CD8-positive, alpha-beta memory T cell (primary cell): ENCODE data around the gene PDE6A. TPM values are rescaled to one million over a fixed set of nuclear protein-coding genes. Genes with fewer than 3 reads are reported as not detected.

Source experiments
- CTCF ChIA-PET: fragments of 350-600 bp; sonication (Branson Sonifier 250); formaldehyde crosslinking; loops from one replicate; lab custom pipeline; 2021; ENCODE audit warnings: antibody characterized with exemption; lab: Charles Lee
- POLR2A ChIA-PET: fragments of 350-600 bp; sonication (Branson Sonifier 250); formaldehyde crosslinking; loops from one replicate; lab custom pipeline; 2021; ENCODE audit warnings: antibody characterized with exemption; lab: Charles Lee
- DNase-seq, 5 donors: peaks; one replicate each; pipeline versions ENCODE4 v3.0.0 to v3.0.0-alpha.2; 2020 to 2022; ENCODE audit warnings: mixed read lengths in 1 of 5
- H3K27ac ChIP-seq: one replicate; pipeline ENCODE4 v1.7.0; 2013; ENCODE audit warnings: low read depth, mild to moderate bottlenecking, low read length, moderate library complexity
- H3K27me3 ChIP-seq: 2 replicates; pipeline ENCODE4 v1.7.0; 2013; ENCODE audit warnings: low read length, mild to moderate bottlenecking; ENCODE audit not compliant: insufficient read depth, poor library complexity, severe bottlenecking
- H3K36me3 ChIP-seq: 2 replicates; pipeline ENCODE4 v1.7.0; 2013; ENCODE audit warnings: mild to moderate bottlenecking, low read length, moderate library complexity; ENCODE audit not compliant: insufficient read depth
- H3K4me1 ChIP-seq: 2 replicates; pipeline ENCODE4 v1.7.0; 2013; ENCODE audit warnings: mild to moderate bottlenecking, low read length, moderate library complexity; ENCODE audit not compliant: insufficient read depth
- H3K4me3 ChIP-seq: 2 replicates; pipeline ENCODE4 v1.7.0; 2013; ENCODE audit warnings: mild to moderate bottlenecking, low read length
- H3K9me3 ChIP-seq: 2 replicates; pipeline ENCODE4 v1.7.0; 2013; ENCODE audit warnings: mild to moderate bottlenecking, low read length
- H3K27ac Mint-ChIP-seq, 8 donors: one replicate each; pipeline ENCODE4 v1.8.0; 2020 to 2021; ENCODE audit warnings: mixed read lengths in 8 of 8, mild to moderate bottlenecking in 6 of 8, inconsistent platforms in 3 of 8, moderate library complexity in 3 of 8
- H3K27me3 Mint-ChIP-seq, 2 donors: one replicate each; pipeline ENCODE4 v1.8.0; 2020 to 2021; ENCODE audit warnings: mixed read lengths in 2 of 2, mild to moderate bottlenecking in 1 of 2, moderate library complexity in 1 of 2
- H3K36me3 Mint-ChIP-seq, 3 donors: one replicate each; pipeline ENCODE4 v1.8.0; 2020 to 2021; ENCODE audit warnings: mixed read lengths in 3 of 3, inconsistent platforms in 1 of 3, mild to moderate bottlenecking in 1 of 3
- H3K4me1 Mint-ChIP-seq, 3 donors: one replicate each; pipeline ENCODE4 v1.8.0; 2020 to 2021; ENCODE audit warnings: mixed read lengths in 3 of 3, inconsistent platforms in 1 of 3, mild to moderate bottlenecking in 1 of 3
- H3K4me3 Mint-ChIP-seq, 7 donors: one replicate each; pipeline ENCODE4 v1.8.0; 2020 to 2021; ENCODE audit warnings: mixed read lengths in 7 of 7, mild to moderate bottlenecking in 6 of 7, moderate library complexity in 4 of 7, inconsistent platforms in 2 of 7
- H3K9me3 Mint-ChIP-seq, 5 donors: one replicate each; pipeline ENCODE4 v1.8.0; 2020 to 2022; ENCODE audit warnings: mixed read lengths in 5 of 5, mild to moderate bottlenecking in 3 of 5, moderate library complexity in 2 of 5, inconsistent platforms in 1 of 5
- polyA plus RNA-seq: library from polyadenylated mRNA; unstranded; fragments of 300-500 nt; fragmentation: Illumina TruSeq; gene quantifications from one replicate; pipeline ENCODE4 v1.2.3, GENCODE V29; 2021
- total RNA-seq, 2 experiments: library from RNA; stranded (reverse); gene quantifications; one replicate each; pipeline ENCODE4 v1.2.3, GENCODE V29; 2021

PDE6A gene
- total and polyA plus RNA-seq, 3 experiments from 2014 or later: not detected

- ChIA-PET POLR2A (no interaction called here), CTCF (no interaction called here)
- Histone ChIP-seq H3K4me3 (no peak overlapping the region), H3K27ac (no peak overlapping the region), H3K4me1 (no peaks in the 10 kb centered on the region), H3K27me3 (no peaks in the 10 kb centered on the region), H3K9me3 (no peaks in the 10 kb centered on the region), H3K36me3 (no peaks in the 10 kb centered on the region)
- H3K4me3 Mint-ChIP-seq: no peak overlapping the region
- no peaks in the 10 kb centered on the region for H3K36me3 Mint-ChIP-seq
- H3K27me3 Mint-ChIP-seq: peaks cover 8% of the 10 kb centered on the region in 2 donors
- H3K9me3 Mint-ChIP-seq: no peaks in the 10 kb centered on the region
- no peak overlapping the region for H3K27ac Mint-ChIP-seq
- no peak for DNase-seq
- H3K4me1 Mint-ChIP-seq: no peaks in the 10 kb centered on the region
Observed at GRCh38 chr5:149870697-149871096, 73.9 kb downstream of the PDE6A start.

- Mint-ChIP-seq H3K27me3 (peaks cover 8% of the 10 kb centered on the region in 2 donors), H3K4me3 (no peak overlapping the region), H3K9me3 (no peaks in the 10 kb centered on the region), H3K36me3 (no peaks in the 10 kb centered on the region), H3K27ac (no peak overlapping the region), H3K4me1 (no peaks in the 10 kb centered on the region)
- Histone ChIP-seq H3K27ac (no peak overlapping the region), H3K4me3 (no peak overlapping the region), H3K9me3 (no peaks in the 10 kb centered on the region), H3K4me1 (no peaks in the 10 kb centered on the region), H3K36me3 (no peaks in the 10 kb centered on the region), H3K27me3 (no peaks in the 10 kb centered on the region)
- ChIA-PET POLR2A (no interaction called here), CTCF (interaction anchor here (1.7 kb wide), 1 partner anchor 18 kb away, joined by 4 read pairs; no protein-coding TSS in a partner anchor)
- no peak for DNase-seq
Observed at GRCh38 chr5:149870232-149870631, 74.4 kb downstream of the PDE6A start.

GRCh38 chr5:149869411-149869821 lies 75.2 kb downstream of the PDE6A start:
- POLR2A ChIA-PET: no interaction called here
- no peaks in the 10 kb centered on the region for H3K36me3 ChIP-seq
- peaks cover 8% of the 10 kb centered on the region in 2 donors for H3K27me3 Mint-ChIP-seq
- H3K9me3 Mint-ChIP-seq: no peaks in the 10 kb centered on the region
- CTCF ChIA-PET: interaction anchor here (1.7 kb wide), 1 partner anchor 17 kb away, joined by 4 read pairs; no protein-coding TSS in a partner anchor
- no peaks in the 10 kb centered on the region for H3K27me3 ChIP-seq
- no peaks in the 10 kb centered on the region for H3K9me3 ChIP-seq
- no peaks in the 10 kb centered on the region for H3K4me1 ChIP-seq
- no peak overlapping the region for H3K4me3 ChIP-seq
- no peak for DNase-seq
- no peaks in the 10 kb centered on the region for H3K4me1 Mint-ChIP-seq
- peak overlapping the region in 2 of 8 donors; percentile 13 to 57 for H3K27ac Mint-ChIP-seq
- no peak overlapping the region for H3K4me3 Mint-ChIP-seq
- no peak overlapping the region for H3K27ac ChIP-seq
- H3K36me3 Mint-ChIP-seq: no peaks in the 10 kb centered on the region

GRCh38 chr5:149865746-149866145 lies 78.8 kb downstream of the PDE6A start:
- POLR2A ChIA-PET: no interaction called here
- peaks cover 4 to 5% of the 10 kb centered on the region in 2 donors for H3K27me3 Mint-ChIP-seq
- no peaks in the 10 kb centered on the region for H3K9me3 ChIP-seq
- H3K36me3 ChIP-seq: no peaks in the 10 kb centered on the region
- H3K4me3 Mint-ChIP-seq: no peak overlapping the region
- no peak overlapping the region for H3K4me3 ChIP-seq
- peaks cover 11% of the 10 kb centered on the region for H3K4me1 ChIP-seq
- peaks cover 13 to 16% (median 15%) of the 10 kb centered on the region in 3 donors for H3K4me1 Mint-ChIP-seq
- H3K27me3 ChIP-seq: no peaks in the 10 kb centered on the region
- CTCF ChIA-PET: interaction anchor here (4.6 kb wide), 1 partner anchor 13 kb away, joined by 20 read pairs; no protein-coding TSS in a partner anchor
- H3K27ac Mint-ChIP-seq: no peak overlapping the region
- H3K9me3 Mint-ChIP-seq: no peaks in the 10 kb centered on the region
- no peak for DNase-seq
- H3K27ac ChIP-seq: no peak overlapping the region
- peaks cover 0 to 2% (median 0%) of the 10 kb centered on the region in 3 donors for H3K36me3 Mint-ChIP-seq

- H3K4me3 Mint-ChIP-seq: no peak overlapping the region
- peaks cover 0 to 2% (median 0%) of the 10 kb centered on the region in 3 donors for H3K36me3 Mint-ChIP-seq
- no peak for DNase-seq
- POLR2A ChIA-PET: no interaction called here
- no peak overlapping the region for H3K27ac ChIP-seq
- H3K27me3 ChIP-seq: no peaks in the 10 kb centered on the region
- CTCF ChIA-PET: interaction anchor here (4.6 kb wide), 1 partner anchor 11 kb away, joined by 20 read pairs; no protein-coding TSS in a partner anchor
- no peak overlapping the region for H3K4me3 ChIP-seq
- peaks cover 4% of the 10 kb centered on the region in 2 donors for H3K27me3 Mint-ChIP-seq
- no peaks in the 10 kb centered on the region for H3K36me3 ChIP-seq
- H3K9me3 Mint-ChIP-seq: no peaks in the 10 kb centered on the region
- peaks cover 13% of the 10 kb centered on the region for H3K4me1 ChIP-seq
- H3K9me3 ChIP-seq: no peaks in the 10 kb centered on the region
- H3K4me1 Mint-ChIP-seq: peaks cover 23 to 32% (median 30%) of the 10 kb centered on the region in 3 donors
- peak overlapping the region in 2 of 8 donors; percentile 39 to 61 for H3K27ac Mint-ChIP-seq
Observed at GRCh38 chr5:149863830-149864229, 80.8 kb downstream of the PDE6A start.

- H3K27me3 Mint-ChIP-seq: peaks cover 2 to 4% of the 10 kb centered on the region in 2 donors
- Histone ChIP-seq H3K4me1 (peaks cover 13% of the 10 kb centered on the region), H3K4me3 (no peak overlapping the region), H3K36me3 (no peaks in the 10 kb centered on the region), H3K27me3 (no peaks in the 10 kb centered on the region), H3K9me3 (no peaks in the 10 kb centered on the region), H3K27ac (no peak overlapping the region)
- DNase-seq: no peak
- ChIA-PET POLR2A (no interaction called here), CTCF (interaction anchor here (4.6 kb wide), 1 partner anchor 10 kb away, joined by 20 read pairs; no protein-coding TSS in a partner anchor)
- no peaks in the 10 kb centered on the region for H3K9me3 Mint-ChIP-seq
- peak overlapping the region in 1 of 8 donors; percentile 61 for H3K27ac Mint-ChIP-seq
- H3K4me3 Mint-ChIP-seq: peak overlapping the region in 1 of 7 donors; percentile 65
- peaks cover 23 to 32% (median 30%) of the 10 kb centered on the region in 3 donors for H3K4me1 Mint-ChIP-seq
- peaks cover 0 to 2% (median 0%) of the 10 kb centered on the region in 3 donors for H3K36me3 Mint-ChIP-seq
Observed at GRCh38 chr5:149863176-149863575, 81.4 kb downstream of the PDE6A start.

- no peaks in the 10 kb centered on the region for H3K9me3 Mint-ChIP-seq
- peaks cover 13% of the 10 kb centered on the region for H3K4me1 ChIP-seq
- peak overlapping the region in 6 of 7 donors; percentile 1 to 69 (median 61) for H3K4me3 Mint-ChIP-seq
- H3K36me3 Mint-ChIP-seq: peaks cover 0 to 2% (median 0%) of the 10 kb centered on the region in 3 donors
- POLR2A ChIA-PET: no interaction called here
- no peak overlapping the region for H3K27ac ChIP-seq
- H3K27ac Mint-ChIP-seq: peak overlapping the region; percentile 33 to 89 (median 80)
- peaks cover 0 to 2% of the 10 kb centered on the region in 2 donors for H3K27me3 Mint-ChIP-seq
- no peaks in the 10 kb centered on the region for H3K9me3 ChIP-seq
- CTCF ChIA-PET: interaction anchor here (0.6 to 1.8 kb wide), 4 partner anchors 8 to 99 kb away, joined by 3 to 10 read pairs (median 4); no protein-coding TSS in a partner anchor
- H3K4me1 Mint-ChIP-seq: peaks cover 28 to 32% (median 30%) of the 10 kb centered on the region in 3 donors
- H3K4me3 ChIP-seq: no peak overlapping the region
- H3K27me3 ChIP-seq: no peaks in the 10 kb centered on the region
- DNase-seq: peak in 3 of 5 donors; percentile 8 to 24 (median 9)
- no peaks in the 10 kb centered on the region for H3K36me3 ChIP-seq
Observed at GRCh38 chr5:149860801-149861322, 83.7 kb downstream of the PDE6A start.

GRCh38 chr5:149859746-149860145 lies 84.8 kb downstream of the PDE6A start:
- Mint-ChIP-seq H3K4me3 (no peak overlapping the region), H3K27ac (peak overlapping the region in 3 of 8 donors; percentile 35 to 79 (median 68)), H3K36me3 (peaks cover 0 to 2% (median 0%) of the 10 kb centered on the region in 3 donors), H3K9me3 (no peaks in the 10 kb centered on the region), H3K27me3 (peaks cover 0 to 2% of the 10 kb centered on the region in 2 donors), H3K4me1 (peaks cover 28 to 32% (median 30%) of the 10 kb centered on the region in 3 donors)
- peaks cover 13% of the 10 kb centered on the region for H3K4me1 ChIP-seq
- ChIA-PET POLR2A (no interaction called here), CTCF (interaction anchor here (1.1 to 1.3 kb wide), 2 partner anchors 8 to 26 kb away, joined by 3 to 6 read pairs; no protein-coding TSS in a partner anchor)
- no peaks in the 10 kb centered on the region for H3K27me3 ChIP-seq
- H3K27ac ChIP-seq: no peak overlapping the region
- H3K36me3 ChIP-seq: no peaks in the 10 kb centered on the region
- no peaks in the 10 kb centered on the region for H3K9me3 ChIP-seq
- H3K4me3 ChIP-seq: no peak overlapping the region
- DNase-seq: no peak
